GM20431 (cell line): ENCODE results near the gene CST7.

Experiments used
- in situ Hi-C: fragments of 300-500 bp; cut with MseI, MboI; formaldehyde crosslinking; loops from one replicate; pipeline ENCODE4 v1.15.0; 2020; ENCODE audit warnings: low sequenced_read_pairs; ENCODE audit not compliant: unreplicated experiment

CST7 gene

GRCh38 chr20:24948939-24949679, at the start of gene CST7:
Gene CST7, plus strand, starts transcription at chr20:24949269. Its CDS starts 237 bp downstream, at chr20:24949506.
- in situ Hi-C loops: no loop called here

- in situ Hi-C loops: loop anchor here (25.0 kb wide), 1 partner anchor 745 kb away; no protein-coding TSS in a partner anchor
These were observed 42.3 kb upstream of the CST7 start for GRCh38 chr20:24906806-24907205.

- in situ Hi-C loops: loop anchor here (25.0 kb wide), 1 partner anchor 746 kb away; no protein-coding TSS in a partner anchor
These were observed 40.4 kb upstream of the CST7 start for GRCh38 chr20:24908642-24909041.

- in situ Hi-C loops: loop anchor here (25.0 kb wide), 1 partner anchor 747 kb away; no protein-coding TSS in a partner anchor
These were observed 39.8 kb upstream of the CST7 start for GRCh38 chr20:24909086-24909780.

GRCh38 chr20:24909861-24910260, 39.2 kb upstream of the CST7 start:
- in situ Hi-C loops: loop anchor here (10.0 to 25.0 kb wide), 2 partner anchors 125 to 748 kb away; no protein-coding TSS in a partner anchor

- in situ Hi-C loops: loop anchor here (10.0 to 25.0 kb wide), 2 partner anchors 126 to 748 kb away; no protein-coding TSS in a partner anchor
These were observed 38.6 kb upstream of the CST7 start for GRCh38 chr20:24910461-24910860.

- in situ Hi-C loops: loop anchor here (10.0 to 25.0 kb wide), 2 partner anchors 127 to 749 kb away; no protein-coding TSS in a partner anchor
These were observed 37.6 kb upstream of the CST7 start for GRCh38 chr20:24911461-24911860.

- in situ Hi-C loops: loop anchor here (10.0 to 25.0 kb wide), 2 partner anchors 128 to 750 kb away; no protein-coding TSS in a partner anchor
These were observed 36.5 kb upstream of the CST7 start for GRCh38 chr20:24912397-24913075.

GRCh38 chr20:24913076-24913628, 35.9 kb upstream of the CST7 start:
- in situ Hi-C loops: loop anchor here (10.0 to 25.0 kb wide), 2 partner anchors 128 to 751 kb away; no protein-coding TSS in a partner anchor

- in situ Hi-C loops: loop anchor here (10.0 to 25.0 kb wide), 2 partner anchors 130 to 752 kb away; no protein-coding TSS in a partner anchor
These were observed 34.5 kb upstream of the CST7 start for GRCh38 chr20:24914388-24915241.

GRCh38 chr20:24915440-24915839, 33.6 kb upstream of the CST7 start:
- in situ Hi-C loops: loop anchor here (10.0 to 25.0 kb wide), 2 partner anchors 131 to 753 kb away; no protein-coding TSS in a partner anchor

- in situ Hi-C loops: loop anchor here (10.0 to 25.0 kb wide), 2 partner anchors 131 to 754 kb away; no protein-coding TSS in a partner anchor
These were observed 33.2 kb upstream of the CST7 start for GRCh38 chr20:24915892-24916291.

GRCh38 chr20:24916412-24916811, 32.7 kb upstream of the CST7 start:
- in situ Hi-C loops: loop anchor here (10.0 to 25.0 kb wide), 2 partner anchors 132 to 754 kb away; no protein-coding TSS in a partner anchor

- in situ Hi-C loops: loop anchor here (10.0 to 25.0 kb wide), 2 partner anchors 132 to 755 kb away; no protein-coding TSS in a partner anchor
These were observed 32.0 kb upstream of the CST7 start for GRCh38 chr20:24917056-24917455.

GRCh38 chr20:24917797-24918578, 31.1 kb upstream of the CST7 start:
- in situ Hi-C loops: loop anchor here (10.0 to 25.0 kb wide), 2 partner anchors 133 to 756 kb away; no protein-coding TSS in a partner anchor

- in situ Hi-C loops: loop anchor here (10.0 to 25.0 kb wide), 2 partner anchors 134 to 757 kb away; no protein-coding TSS in a partner anchor
These were observed 30.2 kb upstream of the CST7 start for GRCh38 chr20:24918579-24919566.
